C4-2B (cell line): ENCODE results near the gene STRN3.
"Not testable (repeated sequence)": the region's sequence is repeated elsewhere in the genome, so short reads cannot be mapped to it uniquely, and the experiment has no call there.

Experiments
- H3K27ac ChIP-seq: fragments of 450-650 bp; 2 replicates; pipeline ENCODE4 v1.5.1; 2017
- ZFX ChIP-seq: fragments of 450-650 bp; IDR thresholded peaks from 2 replicates; pipeline ENCODE4 v1.6.1; 2017
- TF ChIP-seq, protein P1 (sequence below): fragments of 450-650 bp; conservative IDR thresholded peaks from 2 replicates; pipeline ENCODE4 v1.5.1; 2017; ENCODE audit warnings: mild to moderate bottlenecking

STRN3 gene

GRCh38 chr14:30914812-30915211 is 111.4 kb downstream of the STRN3 start:
- H3K27ac ChIP-seq, result no peak overlapping the region
- TF ChIP-seq ZFX, result no peak
- TF ChIP-seq, protein P1, sequence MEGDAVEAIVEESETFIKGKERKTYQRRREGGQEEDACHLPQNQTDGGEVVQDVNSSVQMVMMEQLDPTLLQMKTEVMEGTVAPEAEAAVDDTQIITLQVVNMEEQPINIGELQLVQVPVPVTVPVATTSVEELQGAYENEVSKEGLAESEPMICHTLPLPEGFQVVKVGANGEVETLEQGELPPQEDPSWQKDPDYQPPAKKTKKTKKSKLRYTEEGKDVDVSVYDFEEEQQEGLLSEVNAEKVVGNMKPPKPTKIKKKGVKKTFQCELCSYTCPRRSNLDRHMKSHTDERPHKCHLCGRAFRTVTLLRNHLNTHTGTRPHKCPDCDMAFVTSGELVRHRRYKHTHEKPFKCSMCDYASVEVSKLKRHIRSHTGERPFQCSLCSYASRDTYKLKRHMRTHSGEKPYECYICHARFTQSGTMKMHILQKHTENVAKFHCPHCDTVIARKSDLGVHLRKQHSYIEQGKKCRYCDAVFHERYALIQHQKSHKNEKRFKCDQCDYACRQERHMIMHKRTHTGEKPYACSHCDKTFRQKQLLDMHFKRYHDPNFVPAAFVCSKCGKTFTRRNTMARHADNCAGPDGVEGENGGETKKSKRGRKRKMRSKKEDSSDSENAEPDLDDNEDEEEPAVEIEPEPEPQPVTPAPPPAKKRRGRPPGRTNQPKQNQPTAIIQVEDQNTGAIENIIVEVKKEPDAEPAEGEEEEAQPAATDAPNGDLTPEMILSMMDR, result no peak

DNA sequence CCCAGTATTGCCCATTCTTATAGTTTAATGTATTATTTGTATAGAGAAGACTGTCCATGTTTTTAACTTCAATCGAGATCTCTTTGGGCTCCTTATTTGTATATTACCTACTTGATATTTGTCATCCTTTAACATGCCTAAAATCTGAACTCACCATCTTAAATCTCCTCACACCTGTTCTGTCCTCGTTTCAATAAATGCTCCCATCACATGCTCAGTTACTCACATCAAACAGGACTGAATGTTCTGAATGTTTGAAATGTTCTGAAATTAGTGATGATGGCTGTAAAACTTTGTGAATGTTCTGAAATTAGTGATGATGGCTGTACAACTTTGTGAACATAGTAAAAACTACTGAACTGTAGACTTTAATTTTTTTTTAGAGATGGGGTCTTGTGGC is 117.4 kb downstream of the STRN3 start:
- no peak for TF ChIP-seq ZFX
- TF ChIP-seq, protein P1, result no peak
- no peak overlapping the region for H3K27ac ChIP-seq

DNA sequence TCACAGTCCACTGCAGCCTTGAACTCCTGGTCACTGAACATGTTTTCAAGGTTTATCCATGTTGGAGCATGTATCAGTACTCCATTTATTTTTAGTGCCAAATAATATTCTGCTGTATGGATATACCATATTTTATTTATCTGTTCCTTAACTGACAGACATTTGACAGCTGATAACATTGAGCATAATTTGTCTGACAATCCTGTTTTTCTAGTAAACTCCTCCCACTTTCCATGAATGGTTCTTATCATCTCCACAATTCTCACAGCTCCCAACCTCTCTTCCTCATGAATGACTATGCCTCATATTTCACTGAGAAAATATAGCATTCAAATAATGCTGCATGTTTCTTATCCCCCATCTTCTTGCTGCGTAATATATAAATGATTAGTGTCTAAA is 118.5 kb downstream of the STRN3 start:
- TF ChIP-seq ZFX, result no peak
- TF ChIP-seq, protein P1, result no peak
- no peak overlapping the region for H3K27ac ChIP-seq

GRCh38 chr14:30906752-30907658 is 119.2 kb downstream of the STRN3 start:
- no peak for TF ChIP-seq ZFX
- TF ChIP-seq, protein P1, result peak; percentile 63
- H3K27ac ChIP-seq, result no peak overlapping the region

DNA sequence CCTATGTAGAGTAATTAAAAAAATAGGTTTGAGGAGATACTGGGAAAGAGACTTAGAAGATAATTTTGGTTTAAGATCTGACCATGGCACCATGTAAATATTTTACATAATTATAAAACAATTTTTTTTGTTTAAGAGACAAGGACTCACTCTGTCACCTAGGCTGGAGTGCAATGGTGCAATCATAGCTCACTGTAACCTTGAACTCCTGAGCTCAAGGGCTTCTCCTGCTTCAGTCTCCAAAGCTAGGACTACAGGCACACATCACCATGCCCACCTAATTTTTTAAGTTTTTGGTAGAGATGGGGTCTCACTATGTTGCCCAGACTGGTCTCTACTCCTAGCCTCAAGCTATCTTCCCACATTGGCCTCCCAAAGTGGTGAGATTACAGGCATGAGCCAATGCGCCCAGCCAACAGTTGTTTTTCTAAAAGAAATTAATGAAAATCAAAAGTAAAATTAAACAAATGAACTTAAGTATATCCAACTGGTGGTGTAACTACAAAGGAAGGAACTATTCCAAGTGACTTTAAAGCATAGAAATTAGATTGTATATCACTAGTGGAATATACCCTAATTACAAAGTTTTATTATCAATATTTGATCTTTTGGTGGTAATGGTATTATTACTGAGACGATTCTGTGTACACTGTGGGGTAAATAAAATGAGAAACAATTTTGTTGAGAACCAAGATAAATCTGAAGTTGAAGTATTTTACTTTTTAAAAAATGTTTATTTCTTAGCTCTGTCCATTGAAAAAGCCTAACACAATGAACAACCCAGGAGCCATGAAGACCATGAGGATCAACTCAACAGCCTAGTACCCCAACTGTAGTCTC is 122.7 kb downstream of the STRN3 start:
- no peak overlapping the region for H3K27ac ChIP-seq
- TF ChIP-seq, protein P1, result no peak
- no peak for TF ChIP-seq ZFX

DNA sequence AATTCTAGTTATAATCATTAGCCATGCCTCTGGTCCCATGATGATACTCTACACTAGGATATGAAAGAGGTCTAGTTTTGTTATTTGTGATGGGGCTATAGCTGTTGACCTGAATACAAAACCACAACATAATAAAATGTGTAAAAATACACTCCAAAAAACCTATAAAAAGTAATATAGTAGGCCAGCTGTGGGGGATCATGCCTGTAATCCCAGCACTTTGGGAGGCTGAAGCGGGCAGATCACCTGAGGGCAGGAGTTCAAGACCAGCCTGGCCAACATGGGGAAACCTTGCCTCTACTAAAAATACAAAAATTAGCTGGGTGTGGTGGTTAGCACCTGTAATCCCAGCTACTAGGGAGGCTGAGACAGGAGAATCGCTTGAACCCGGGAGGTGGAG is 129.1 kb downstream of the STRN3 start:
- H3K27ac ChIP-seq, result not testable (repeated sequence)

- no peak overlapping the region for H3K27ac ChIP-seq
- TF ChIP-seq, protein P1, result no peak
- TF ChIP-seq ZFX, result no peak
Measured at GRCh38 chr14:30896435-30896834, 129.7 kb downstream of the STRN3 start.
